ENCODE results near the gene C12orf60. TPM values are rescaled to one million over a fixed set of nuclear protein-coding genes. Genes with fewer than 3 reads are reported as not detected.

C12orf60 gene
- polyA plus RNA-seq, 2 of the 4 experiments (the other 2 are of a cell fraction) = 2.4 to 5.5 TPM

DNA sequence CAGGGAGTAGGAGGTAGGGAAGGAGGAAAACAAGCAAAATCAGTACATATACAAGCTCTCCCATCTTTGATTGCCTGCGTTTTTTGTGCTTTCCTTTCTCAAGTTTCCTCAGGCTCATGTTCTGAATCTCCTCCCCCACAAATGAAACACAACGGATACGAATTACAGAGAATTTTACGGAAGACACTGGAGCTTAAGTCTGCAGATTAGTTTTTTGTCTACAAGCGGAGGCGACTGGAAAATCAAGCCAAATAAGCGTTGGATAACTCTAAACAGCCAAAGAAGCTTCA lies 804 bp upstream of the C12orf60 start:
- WGBS (ENCODE audit: missing lambda C conversion rate) = 1% methylated on average over 7 of the region's 7 CpGs
- POLR2A ChIA-PET = interaction anchor here (1.2 to 4.0 kb wide), 5 partner anchors 9 to 34 kb away, joined by 6 to 68 read pairs (median 8); a partner anchor contains a TSS
- Histone ChIP-seq H3K9me3 (no peaks in the 10 kb centered on the region), H3K27ac (peak overlapping the region; percentile 89 to 95), H3K4me2 (peak overlapping the region; percentile 83), H3K4me1 (peaks cover 25% of the 10 kb centered on the region), H3K4me3 (peak overlapping the region; percentile 91)
- TF ChIP-seq RCOR1 (IDR thresholded peaks at IDR 0.05; ENCODE audit: low read depth, low read length) = no peak
- no peak for TF ChIP-seq SREBF2 (IDR thresholded peaks at IDR 0.05)
- TF ChIP-seq ZNF302 (CRISPR knock-in tag; IDR thresholded peaks at IDR 0.05) = no peak
- TF ChIP-seq CHD2 (IDR thresholded peaks at IDR 0.05; ENCODE audit: low read length, partially characterized antibody) = no peak
- TF ChIP-seq MAFK (IDR thresholded peaks at IDR 0.05; ENCODE audit: partially characterized antibody) = no peak
- CTCF ChIA-PET = interaction anchor here (1.0 to 2.1 kb wide), 6 partner anchors 9 to 419 kb away, joined by 3 to 14 read pairs (median 4); partner anchors contain the start of gene RERG
- DNase-seq (ENCODE audit: low read depth in 1 of 2, low spot score in 1 of 2) (peak in 1 of 2 experiments; percentile 6), ATAC-seq (no peak), FAIRE-seq (no peak)

DNA sequence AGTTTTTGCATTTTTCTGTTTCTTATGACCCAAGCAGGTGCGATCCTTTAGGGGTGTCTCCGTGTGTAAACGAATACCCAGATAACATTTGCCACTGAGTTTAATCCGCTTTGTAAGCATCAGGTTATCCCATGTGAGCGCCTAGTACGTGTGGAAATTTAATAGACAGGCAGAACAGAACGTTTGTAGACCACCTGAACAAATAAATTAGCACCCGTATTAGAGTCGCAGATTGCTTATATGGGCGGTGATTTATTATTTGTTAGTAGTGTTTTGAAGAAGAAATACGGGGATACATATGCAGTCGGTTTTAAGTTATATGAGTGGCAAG lies 325 bp downstream of the C12orf60 start:
- H3K4me3 ChIP-seq = peak overlapping the region; percentile 91
- DNase-seq (ENCODE audit: low read depth in 1 of 2, low spot score in 1 of 2) (peak in 1 of 2 experiments; percentile 8), ATAC-seq (peak; percentile 25 to 33), FAIRE-seq (no peak)
- TF ChIP-seq FOSL2 (IDR thresholded peaks at IDR 0.05) (no peak), FOSL2 (CRISPR knock-in tag; IDR thresholded peaks at IDR 0.05) (0 out of 2 replicates have a peak, but pooled peaks have one; percentile 9), HOXA7 (CRISPR knock-in tag; IDR thresholded peaks at IDR 0.05) (0 out of 2 replicates have a peak, but pooled peaks have one; percentile 48), RCOR1 (IDR thresholded peaks at IDR 0.05; ENCODE audit: low read depth, low read length) (no peak), EHF (CRISPR knock-in tag; IDR thresholded peaks at IDR 0.05) (0 out of 2 replicates have a peak, but pooled peaks have one; percentile 29)
- H3K27ac ChIP-seq = peak overlapping the region; percentile 77 to 89
- no peaks in the 10 kb centered on the region for H3K9me3 ChIP-seq
- peak overlapping the region; percentile 89 for H3K4me2 ChIP-seq
- ChIA-PET CTCF (interaction anchor here (0.7 to 1.3 kb wide), 3 partner anchors 11 to 192 kb away, joined by 3 read pairs; no protein-coding TSS in a partner anchor), POLR2A (interaction anchor here (0.6 to 4.0 kb wide), 11 partner anchors 8 to 439 kb away, joined by 3 to 68 read pairs (median 6); a partner anchor contains a TSS)
- 1% methylated on average over 12 of the region's 12 CpGs for WGBS (ENCODE audit: missing lambda C conversion rate)
- peaks cover 25% of the 10 kb centered on the region for H3K4me1 ChIP-seq

DNA sequence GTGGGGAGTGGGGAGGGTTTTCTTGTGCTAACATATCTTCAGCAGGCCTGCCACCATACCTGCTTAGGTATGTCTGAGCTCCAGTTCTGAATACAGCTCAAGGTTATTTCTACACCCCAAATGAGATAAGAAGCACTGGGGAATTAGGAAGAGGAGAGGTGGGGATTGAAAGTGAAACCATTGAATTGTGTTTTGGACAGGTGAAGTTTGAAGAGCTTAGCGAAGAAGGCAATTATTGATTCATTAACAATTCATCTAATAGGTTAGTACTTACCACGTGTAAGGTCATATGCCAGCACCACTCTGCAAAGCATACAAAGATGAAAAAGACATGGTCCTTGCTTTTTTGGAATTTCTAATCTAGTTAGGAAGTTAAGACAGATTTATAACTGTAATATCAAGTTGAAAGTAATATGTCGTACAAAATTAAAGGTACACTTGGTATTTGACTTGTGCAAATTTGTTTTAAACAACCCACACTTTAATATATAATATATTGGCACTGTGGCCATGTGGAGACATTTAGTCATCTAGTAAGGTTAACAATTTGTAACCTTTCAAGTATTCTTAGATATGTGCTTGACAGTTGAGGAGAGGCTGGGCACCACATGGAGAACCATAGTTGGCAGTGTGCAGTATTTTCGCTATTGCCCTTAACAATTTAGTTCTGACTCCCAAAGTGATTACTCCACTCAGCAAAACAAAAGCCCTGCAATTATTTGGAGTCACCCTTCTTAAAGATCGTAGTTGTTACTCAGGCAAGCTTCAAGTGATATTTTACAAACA lies 6.9 kb downstream of the C12orf60 start:
- ChIA-PET CTCF (interaction anchor here (0.8 to 4.0 kb wide), 33 partner anchors 8 to 413 kb away, joined by 3 to 61 read pairs (median 5); partner anchors contain the start of genes C12orf60, PDE6H, RERG and WBP11), POLR2A (interaction anchor here (0.8 kb wide), 1 partner anchor 39 kb away, joined by 3 read pairs; a partner anchor contains a TSS)
- 0 out of 6 replicates have a peak, but pooled peaks of 1 of the 2 experiments have one; percentile 18 for ATAC-seq
- 74% methylated on average over 5 of the region's 5 CpGs for WGBS (ENCODE audit: missing lambda C conversion rate)
- no peak for DNase-seq (ENCODE audit: low read depth in 1 of 2, low spot score in 1 of 2)
- TF ChIP-seq, protein P1, sequence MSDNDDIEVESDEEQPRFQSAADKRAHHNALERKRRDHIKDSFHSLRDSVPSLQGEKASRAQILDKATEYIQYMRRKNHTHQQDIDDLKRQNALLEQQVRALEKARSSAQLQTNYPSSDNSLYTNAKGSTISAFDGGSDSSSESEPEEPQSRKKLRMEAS (IDR thresholded peaks at IDR 0.05) = no peak
- TF ChIP-seq, protein P2, sequence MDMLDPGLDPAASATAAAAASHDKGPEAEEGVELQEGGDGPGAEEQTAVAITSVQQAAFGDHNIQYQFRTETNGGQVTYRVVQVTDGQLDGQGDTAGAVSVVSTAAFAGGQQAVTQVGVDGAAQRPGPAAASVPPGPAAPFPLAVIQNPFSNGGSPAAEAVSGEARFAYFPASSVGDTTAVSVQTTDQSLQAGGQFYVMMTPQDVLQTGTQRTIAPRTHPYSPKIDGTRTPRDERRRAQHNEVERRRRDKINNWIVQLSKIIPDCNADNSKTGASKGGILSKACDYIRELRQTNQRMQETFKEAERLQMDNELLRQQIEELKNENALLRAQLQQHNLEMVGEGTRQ (IDR thresholded peaks at IDR 0.05) = no peak
- TF ChIP-seq, protein P3, sequence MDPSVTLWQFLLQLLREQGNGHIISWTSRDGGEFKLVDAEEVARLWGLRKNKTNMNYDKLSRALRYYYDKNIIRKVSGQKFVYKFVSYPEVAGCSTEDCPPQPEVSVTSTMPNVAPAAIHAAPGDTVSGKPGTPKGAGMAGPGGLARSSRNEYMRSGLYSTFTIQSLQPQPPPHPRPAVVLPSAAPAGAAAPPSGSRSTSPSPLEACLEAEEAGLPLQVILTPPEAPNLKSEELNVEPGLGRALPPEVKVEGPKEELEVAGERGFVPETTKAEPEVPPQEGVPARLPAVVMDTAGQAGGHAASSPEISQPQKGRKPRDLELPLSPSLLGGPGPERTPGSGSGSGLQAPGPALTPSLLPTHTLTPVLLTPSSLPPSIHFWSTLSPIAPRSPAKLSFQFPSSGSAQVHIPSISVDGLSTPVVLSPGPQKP (IDR thresholded peaks at IDR 0.05; ENCODE audit: low read depth, low read length) = no peak
- TF ChIP-seq, protein P4, sequence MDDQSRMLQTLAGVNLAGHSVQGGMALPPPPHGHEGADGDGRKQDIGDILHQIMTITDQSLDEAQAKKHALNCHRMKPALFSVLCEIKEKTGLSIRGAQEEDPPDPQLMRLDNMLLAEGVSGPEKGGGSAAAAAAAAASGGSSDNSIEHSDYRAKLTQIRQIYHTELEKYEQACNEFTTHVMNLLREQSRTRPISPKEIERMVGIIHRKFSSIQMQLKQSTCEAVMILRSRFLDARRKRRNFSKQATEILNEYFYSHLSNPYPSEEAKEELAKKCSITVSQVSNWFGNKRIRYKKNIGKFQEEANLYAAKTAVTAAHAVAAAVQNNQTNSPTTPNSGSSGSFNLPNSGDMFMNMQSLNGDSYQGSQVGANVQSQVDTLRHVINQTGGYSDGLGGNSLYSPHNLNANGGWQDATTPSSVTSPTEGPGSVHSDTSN (IDR thresholded peaks at IDR 0.05) = no peak
- TF ChIP-seq RARB (CRISPR knock-in tag; IDR thresholded peaks at IDR 0.05) (no peak), TP53 (CRISPR knock-in tag; IDR thresholded peaks at IDR 0.05) (no peak), ZFP36 (IDR thresholded peaks at IDR 0.05; ENCODE audit: borderline replicate concordance, partially characterized antibody) (no peak), JUNB (IDR thresholded peaks at IDR 0.05) (no peak), HEYL (CRISPR knock-in tag; IDR thresholded peaks at IDR 0.05) (no peak), HOXB5 (CRISPR knock-in tag; IDR thresholded peaks at IDR 0.05) (no peak), BHLHE40 (IDR thresholded peaks at IDR 0.05; ENCODE audit: low read depth, low read length) (no peak)
- TF ChIP-seq, protein P5, sequence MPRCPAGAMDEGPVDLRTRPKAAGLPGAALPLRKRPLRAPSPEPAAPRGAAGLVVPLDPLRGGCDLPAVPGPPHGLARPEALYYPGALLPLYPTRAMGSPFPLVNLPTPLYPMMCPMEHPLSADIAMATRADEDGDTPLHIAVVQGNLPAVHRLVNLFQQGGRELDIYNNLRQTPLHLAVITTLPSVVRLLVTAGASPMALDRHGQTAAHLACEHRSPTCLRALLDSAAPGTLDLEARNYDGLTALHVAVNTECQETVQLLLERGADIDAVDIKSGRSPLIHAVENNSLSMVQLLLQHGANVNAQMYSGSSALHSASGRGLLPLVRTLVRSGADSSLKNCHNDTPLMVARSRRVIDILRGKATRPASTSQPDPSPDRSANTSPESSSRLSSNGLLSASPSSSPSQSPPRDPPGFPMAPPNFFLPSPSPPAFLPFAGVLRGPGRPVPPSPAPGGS (IDR thresholded peaks at IDR 0.05) = no peak
- Histone ChIP-seq H3K27ac (0 out of 6 replicates have a peak overlapping the region, but pooled peaks of 1 of the 2 experiments have one; percentile 8), H3K4me2 (no peak overlapping the region), H3K4me3 (no peak overlapping the region), H3K9me3 (no peaks in the 10 kb centered on the region), H3K4me1 (peaks cover 14% of the 10 kb centered on the region; the same call in 1 of the 3 replicates)
- peak; percentile 56 for FAIRE-seq
